Erythroblast (primary cell): ENCODE results near the gene ZNF420.

Experiments used
- GATA1 ChIP-seq: IDR thresholded peaks from 2 replicates; pipeline ENCODE4 v1.6.1; 2011; ENCODE audit warnings: low read depth, mild to moderate bottlenecking, control low read depth, low read length, moderate library complexity
- POLR2A ChIP-seq: IDR thresholded peaks from 2 replicates; pipeline ENCODE4 v1.6.1; 2011; ENCODE audit warnings: mild to moderate bottlenecking, low read length

GRCh38 chr19:37087110-37087509 lies 8.9 kb downstream of the ZNF420 start:
- no peak for TF ChIP-seq POLR2A
- TF ChIP-seq GATA1, result no peak
